Upper lobe of left lung (tissue), 6 donors: ENCODE data around the gene ARHGAP24. TPM values are rescaled to one million over a fixed set of nuclear protein-coding genes. Genes with fewer than 3 reads are reported as not detected.
A peak's percentile ranks its signal among the peaks of the same experiment; 100 is the strongest.

Experiments
- ATAC-seq, 2 donors: fragments of 200-7000 bp; cut with Tn5 transposase; one replicate each; pipeline ENCODE4 v1.9.1; 2022; ENCODE audit warnings: mild to moderate bottlenecking in 2 of 2, moderate library complexity in 2 of 2; ENCODE audit not compliant: low FRiP score in 2 of 2
- DNase-seq, 2 donors: peaks; one replicate each; pipeline ENCODE4 v3.0.0-alpha.2; 2019 to 2020
- H3K27ac ChIP-seq, 4 donors: fragments of 200-600 bp; sonication (generic); one replicate each; pipeline ENCODE4 v1.5.1; 2016 to 2019
- H3K27me3 ChIP-seq, 4 donors: fragments of 200-600 bp; sonication (generic); one replicate each; pipeline ENCODE4 v1.5.1; 2017 to 2019
- H3K36me3 ChIP-seq, 4 donors: fragments of 200-600 bp; sonication (generic); one replicate each; pipeline ENCODE4 v1.5.1; 2016 to 2019
- H3K4me1 ChIP-seq, 4 donors: fragments of 200-600 bp; sonication (generic); one replicate each; pipeline ENCODE4 v1.5.1; 2018 to 2019
- H3K4me3 ChIP-seq, 4 donors: fragments of 200-600 bp; sonication (generic); one replicate each; pipeline ENCODE4 v1.5.1; 2017 to 2019; ENCODE audit warnings: mild to moderate bottlenecking in 2 of 4, moderate library complexity in 1 of 4
- H3K9me3 ChIP-seq, 4 donors: fragments of 200-600 bp; sonication (generic); one replicate each; pipeline ENCODE4 v1.5.1; 2018 to 2019
- EP300 ChIP-seq, 4 donors: sonication (generic); formaldehyde crosslinking; IDR thresholded peaks; one replicate each; pipeline ENCODE4 v1.5.1; 2017; ENCODE audit warnings: antibody characterized with exemption in 4 of 4, control low read depth in 2 of 4
- POLR2A ChIP-seq, 4 donors: fragments of 450-650 bp; IDR thresholded peaks; one replicate each; pipeline ENCODE4 v1.5.1; 2016 to 2017; ENCODE audit warnings: antibody characterized with exemption in 4 of 4, mild to moderate bottlenecking in 2 of 4
- POLR2AphosphoS5 ChIP-seq, 2 donors: sonication (generic); formaldehyde crosslinking; IDR thresholded peaks; one replicate each; pipeline ENCODE4 v1.5.1; 2017; ENCODE audit warnings: antibody characterized with exemption in 2 of 2
- WGBS, 2 donors: methylation state at CpG; one replicate each; pipeline ENCODE4 v1.1.5; 2017 to 2018; 5-methylcytosine and 5-hydroxymethylcytosine counted together
- total RNA-seq, 6 donors: library from RNA; depleted of rRNA in 4 of 6; stranded (reverse); fragments of >200 nt in 4 of 6; gene quantifications; one replicate each; pipeline versions ENCODE4 v1.1.0 to v1.2.1, GENCODE V29; 2016 to 2021
- TF ChIP-seq, protein P1 (sequence below), 6 experiments: fragments of 450-650 bp in 4 of 6; fragments of 200-600 bp in 2 of 6; sonication (generic) in 2 of 6; IDR thresholded peaks; one replicate each; pipeline ENCODE4 v1.5.1; 2016 to 2019; ENCODE audit warnings: antibody characterized with exemption in 6 of 6
- donor health status: DM: no; HTN: no; CAD: no; lungs with moderate emphysema.
- donor health status: DM: no; HTN: yes; CAD: no; lungs with severe emphysema.

ARHGAP24 gene
- total RNA-seq, 6 donors from 2014 or later, result 26.4 to 92.2 (median 52.4) TPM

DNA sequence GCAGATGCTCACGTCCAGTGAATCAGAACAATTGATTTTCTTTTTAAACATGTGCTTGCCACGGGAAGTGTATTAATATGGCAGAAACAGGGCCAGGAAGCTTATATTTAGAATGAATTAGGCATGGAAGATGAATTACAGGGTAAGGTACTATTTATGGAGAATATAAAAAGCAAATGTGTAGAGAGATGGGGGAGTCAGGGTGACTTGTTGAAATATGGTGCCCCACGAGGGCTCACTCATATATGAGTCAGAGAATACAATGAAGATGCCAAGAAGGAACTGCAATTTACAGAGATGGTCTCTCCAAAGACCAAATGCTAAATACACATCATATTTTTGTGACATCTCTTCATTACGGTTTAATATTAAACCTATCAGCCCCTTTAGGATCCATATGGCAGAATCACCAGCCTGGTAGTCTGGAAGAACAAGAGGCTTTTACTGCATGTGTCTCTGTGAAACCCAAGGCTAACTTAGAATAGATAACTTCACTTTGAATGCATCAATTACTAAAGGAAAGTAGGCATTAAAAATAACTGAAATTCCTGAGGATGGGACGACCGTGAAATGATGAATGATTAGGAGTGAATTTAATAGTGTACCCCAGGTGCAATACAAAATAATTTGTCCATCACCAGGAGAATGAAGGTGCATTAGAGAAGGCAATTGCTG lies 385.3 kb downstream of the ARHGAP24 start:
- Histone ChIP-seq H3K27ac (no peak overlapping the region), H3K4me3 (no peak overlapping the region), H3K36me3 (no peaks in the 10 kb centered on the region), H3K9me3 (no peaks in the 10 kb centered on the region), H3K4me1 (peaks cover 0 to 4% (median 0%) of the 10 kb centered on the region in 4 donors), H3K27me3 (no peaks in the 10 kb centered on the region)
- ATAC-seq (peak in 1 of 2 donors; percentile 40), DNase-seq (no peak)
- 69 to 77% methylated on average over 6 of the region's 6 CpGs for WGBS, 2 donors
- TF ChIP-seq EP300 (IDR thresholded peaks at IDR 0.05), result no peak
- TF ChIP-seq, protein P1, sequence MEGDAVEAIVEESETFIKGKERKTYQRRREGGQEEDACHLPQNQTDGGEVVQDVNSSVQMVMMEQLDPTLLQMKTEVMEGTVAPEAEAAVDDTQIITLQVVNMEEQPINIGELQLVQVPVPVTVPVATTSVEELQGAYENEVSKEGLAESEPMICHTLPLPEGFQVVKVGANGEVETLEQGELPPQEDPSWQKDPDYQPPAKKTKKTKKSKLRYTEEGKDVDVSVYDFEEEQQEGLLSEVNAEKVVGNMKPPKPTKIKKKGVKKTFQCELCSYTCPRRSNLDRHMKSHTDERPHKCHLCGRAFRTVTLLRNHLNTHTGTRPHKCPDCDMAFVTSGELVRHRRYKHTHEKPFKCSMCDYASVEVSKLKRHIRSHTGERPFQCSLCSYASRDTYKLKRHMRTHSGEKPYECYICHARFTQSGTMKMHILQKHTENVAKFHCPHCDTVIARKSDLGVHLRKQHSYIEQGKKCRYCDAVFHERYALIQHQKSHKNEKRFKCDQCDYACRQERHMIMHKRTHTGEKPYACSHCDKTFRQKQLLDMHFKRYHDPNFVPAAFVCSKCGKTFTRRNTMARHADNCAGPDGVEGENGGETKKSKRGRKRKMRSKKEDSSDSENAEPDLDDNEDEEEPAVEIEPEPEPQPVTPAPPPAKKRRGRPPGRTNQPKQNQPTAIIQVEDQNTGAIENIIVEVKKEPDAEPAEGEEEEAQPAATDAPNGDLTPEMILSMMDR (IDR thresholded peaks at IDR 0.05), result no peak
- no peak for TF ChIP-seq POLR2A (IDR thresholded peaks at IDR 0.05)
- TF ChIP-seq POLR2AphosphoS5 (IDR thresholded peaks at IDR 0.05), result no peak

DNA sequence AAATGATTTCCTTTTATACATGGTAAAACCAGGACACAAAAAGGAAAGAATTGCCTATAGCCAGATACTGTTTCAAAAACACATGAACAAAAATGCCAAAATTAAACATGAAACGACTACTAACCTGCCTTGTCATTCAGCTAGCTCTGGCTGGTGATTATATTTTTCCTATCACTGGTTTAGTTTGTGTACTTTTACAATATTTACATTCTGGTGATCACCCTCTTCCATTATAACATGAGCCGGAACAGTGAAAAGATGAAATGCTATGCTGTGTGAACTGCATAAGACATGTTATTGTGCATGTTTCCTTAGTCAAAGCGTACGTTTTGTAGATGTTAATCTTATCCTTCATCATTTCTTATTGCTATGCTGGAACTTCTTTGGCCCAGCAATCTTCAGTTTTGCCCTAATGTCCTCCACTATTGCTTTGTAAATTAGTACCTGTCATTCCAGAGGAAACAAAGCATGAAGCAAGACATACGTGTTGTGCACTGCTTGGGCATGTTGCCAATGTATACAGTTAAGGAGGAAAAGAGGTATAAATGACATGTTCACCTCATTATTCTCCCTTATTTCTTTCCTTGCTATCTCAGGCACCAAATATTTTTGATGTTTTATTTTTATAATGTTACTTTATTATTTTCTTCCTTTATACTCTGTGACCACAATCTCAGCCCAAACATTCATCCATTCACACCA lies 386.3 kb downstream of the ARHGAP24 start:
- peaks cover 0 to 4% (median 0%) of the 10 kb centered on the region in 4 donors for H3K4me1 ChIP-seq
- no peak overlapping the region for H3K4me3 ChIP-seq
- H3K9me3 ChIP-seq, result no peaks in the 10 kb centered on the region
- TF ChIP-seq EP300 (IDR thresholded peaks at IDR 0.05) (no peak), POLR2A (IDR thresholded peaks at IDR 0.05) (no peak), POLR2AphosphoS5 (IDR thresholded peaks at IDR 0.05) (no peak)
- TF ChIP-seq, protein P1 (IDR thresholded peaks at IDR 0.05), result no peak
- DNase-seq (no peak), ATAC-seq (no peak)
- WGBS, 2 donors, result 39 to 47% methylated on average over 5 of the region's 5 CpGs
- H3K27ac ChIP-seq, result no peak overlapping the region
- no peaks in the 10 kb centered on the region for H3K27me3 ChIP-seq
- H3K36me3 ChIP-seq, result no peaks in the 10 kb centered on the region

DNA sequence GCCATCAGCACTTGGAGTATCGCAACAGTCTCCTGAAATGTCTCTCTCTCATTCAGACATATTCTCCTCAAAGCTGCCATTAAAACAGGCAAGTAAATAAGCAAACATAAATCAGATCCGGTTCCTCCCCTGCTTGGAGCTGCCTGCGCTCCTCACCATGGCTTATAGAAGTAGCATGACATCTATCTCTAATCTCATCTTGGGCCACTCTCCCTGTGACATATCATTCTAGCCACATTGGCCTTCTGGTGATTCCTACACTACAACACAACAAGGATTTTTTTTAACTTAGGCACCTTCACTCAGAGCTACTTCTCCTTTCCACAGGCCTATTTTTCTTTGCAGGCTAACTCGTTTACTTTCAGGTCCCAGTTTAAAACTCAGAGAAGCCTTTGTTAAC lies 387.9 kb downstream of the ARHGAP24 start:
- no peak overlapping the region for H3K4me3 ChIP-seq
- H3K27me3 ChIP-seq, result no peaks in the 10 kb centered on the region
- peaks cover 0 to 4% (median 0%) of the 10 kb centered on the region in 4 donors for H3K4me1 ChIP-seq
- ATAC-seq (no peak), DNase-seq (no peak)
- H3K36me3 ChIP-seq, result no peaks in the 10 kb centered on the region
- TF ChIP-seq, protein P1 (IDR thresholded peaks at IDR 0.05), result no peak
- TF ChIP-seq POLR2AphosphoS5 (IDR thresholded peaks at IDR 0.05) (no peak), POLR2A (IDR thresholded peaks at IDR 0.05) (no peak), EP300 (IDR thresholded peaks at IDR 0.05) (no peak)
- 88 to 89% methylated on average over 4 of the region's 4 CpGs for WGBS, 2 donors
- no peak overlapping the region for H3K27ac ChIP-seq
- no peaks in the 10 kb centered on the region for H3K9me3 ChIP-seq

DNA sequence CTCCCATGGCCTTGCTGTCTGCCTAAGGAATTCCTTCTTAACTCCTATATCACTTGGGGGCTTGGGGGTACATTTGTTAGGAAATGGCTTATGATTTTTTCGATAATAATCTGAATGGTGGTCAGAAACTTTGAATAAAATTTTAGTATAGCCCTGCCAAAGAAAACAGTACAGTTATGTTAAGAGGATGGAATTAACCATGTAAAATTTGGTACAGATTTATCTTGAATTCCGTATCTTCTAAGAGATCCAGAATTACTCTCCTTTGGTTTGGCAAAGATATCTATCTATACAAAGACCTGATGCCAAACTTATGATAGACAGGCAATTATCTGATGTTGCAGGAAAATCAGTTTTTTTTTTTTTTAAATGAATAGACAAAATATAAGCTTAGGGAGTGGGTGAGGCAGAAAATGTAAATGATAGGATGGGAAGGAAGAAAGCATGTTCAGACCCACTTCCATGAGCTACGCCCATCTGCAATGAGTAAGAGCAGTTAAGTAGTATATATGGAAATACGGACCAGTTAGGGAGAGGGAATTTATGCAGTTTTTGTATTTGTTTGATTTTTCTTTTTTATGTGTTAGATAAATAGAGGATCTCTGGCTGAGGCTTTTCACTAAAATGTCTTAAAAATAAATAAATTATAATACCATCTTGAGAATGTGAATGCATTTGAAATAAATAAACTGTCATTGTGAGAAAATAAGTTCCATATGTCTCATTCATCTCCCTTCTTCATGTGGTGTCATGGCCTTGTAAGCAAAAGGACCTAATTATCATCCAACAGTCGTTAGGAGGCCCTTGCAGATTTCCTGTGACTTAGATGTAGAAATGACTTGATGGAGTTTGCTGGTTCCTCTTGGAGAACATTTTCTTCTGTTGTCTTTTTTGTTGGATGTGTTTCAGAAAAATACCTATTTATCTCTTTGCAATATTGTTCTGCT lies 389.6 kb downstream of the ARHGAP24 start:
- TF ChIP-seq POLR2AphosphoS5 (IDR thresholded peaks at IDR 0.05) (no peak), EP300 (IDR thresholded peaks at IDR 0.05) (no peak), POLR2A (IDR thresholded peaks at IDR 0.05) (no peak)
- TF ChIP-seq, protein P1 (IDR thresholded peaks at IDR 0.05), result no peak
- Histone ChIP-seq H3K4me3 (no peak overlapping the region), H3K27me3 (no peaks in the 10 kb centered on the region), H3K27ac (no peak overlapping the region), H3K4me1 (peaks cover 0 to 4% (median 0%) of the 10 kb centered on the region in 4 donors), H3K36me3 (no peaks in the 10 kb centered on the region), H3K9me3 (no peaks in the 10 kb centered on the region)
- WGBS, 2 donors, result 72 to 77% methylated on average over 5 of the region's 5 CpGs
- ATAC-seq (no peak), DNase-seq (no peak)
